CMK (cell line): Measurements from ENCODE around the gene SUSD4.

Experiments
- DNase-seq: peaks from one replicate; pipeline ENCODE4 v3.0.0-alpha.2; 2010; ENCODE audit warnings: low read depth

The SUSD4 gene

GRCh38 chr1:223230161-223230881, 133.7 kb downstream of the SUSD4 start:
- no peak for DNase-seq

GRCh38 chr1:223229756-223230155, 134.2 kb downstream of the SUSD4 start:
- no peak for DNase-seq

DNA sequence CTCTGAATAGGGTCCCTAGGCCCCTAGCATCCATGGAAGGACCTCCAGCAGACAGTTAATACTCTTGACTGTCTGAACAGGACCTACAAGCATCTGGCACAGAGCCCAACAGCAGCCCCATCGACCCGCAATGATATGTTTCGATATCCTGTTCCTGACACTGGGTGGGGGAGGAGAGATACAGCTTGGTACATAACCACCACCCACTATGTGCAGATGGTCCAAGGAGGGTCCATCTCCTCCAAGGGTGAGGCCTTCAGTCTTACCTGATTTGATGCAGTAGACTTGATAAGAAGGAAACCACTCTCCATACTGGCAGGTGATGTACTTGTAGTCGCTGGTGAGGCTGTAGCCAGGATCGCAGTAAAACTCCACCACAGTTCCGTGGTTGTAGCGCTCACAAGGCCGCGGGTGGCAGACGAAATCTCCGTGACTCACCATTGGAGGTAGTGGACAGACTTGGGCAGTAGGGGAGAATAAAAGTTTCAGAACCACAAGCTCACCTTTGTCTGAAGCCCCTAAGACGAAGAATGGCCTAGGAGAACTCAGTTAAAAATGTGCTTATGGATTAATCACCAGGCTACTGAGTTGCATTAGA, 134.9 kb downstream of the SUSD4 start:
- DNase-seq, result no peak

GRCh38 chr1:223228201-223228600, 135.8 kb downstream of the SUSD4 start:
- DNase-seq, result no peak

DNA sequence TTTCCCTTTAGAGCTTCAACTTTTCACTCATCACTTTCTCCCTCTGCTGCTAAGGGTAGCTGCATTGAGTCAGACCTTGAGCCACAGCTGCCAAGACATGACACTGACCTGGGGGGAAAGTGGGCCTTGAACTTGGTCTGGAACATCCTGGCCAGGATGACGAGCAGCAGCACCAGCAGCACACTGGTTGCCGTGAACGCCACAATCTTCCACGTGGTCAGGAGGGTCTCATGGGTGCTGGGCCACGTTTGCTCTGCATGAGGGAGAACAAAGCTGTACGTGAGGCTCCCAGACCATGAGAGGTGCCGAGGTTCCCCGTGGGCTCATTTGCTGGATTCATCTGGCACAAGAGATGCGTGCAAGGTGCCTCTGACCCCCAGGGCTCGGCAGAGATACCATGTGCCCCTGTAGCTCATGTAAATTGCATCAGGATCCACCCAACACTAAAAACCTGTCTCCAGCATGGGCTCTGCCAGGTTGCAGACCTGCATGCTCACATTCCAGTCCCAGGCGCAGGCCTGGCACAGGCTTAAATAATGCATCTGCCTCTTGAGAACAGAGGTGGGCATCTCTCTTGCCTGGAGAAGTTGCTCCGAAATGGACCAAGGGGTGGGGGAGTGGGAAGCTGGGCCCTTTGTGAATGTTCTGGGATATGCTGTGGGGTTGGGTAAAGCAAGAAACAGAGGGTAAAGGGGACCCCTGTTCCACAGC, 136.3 kb downstream of the SUSD4 start:
- no peak for DNase-seq

DNA sequence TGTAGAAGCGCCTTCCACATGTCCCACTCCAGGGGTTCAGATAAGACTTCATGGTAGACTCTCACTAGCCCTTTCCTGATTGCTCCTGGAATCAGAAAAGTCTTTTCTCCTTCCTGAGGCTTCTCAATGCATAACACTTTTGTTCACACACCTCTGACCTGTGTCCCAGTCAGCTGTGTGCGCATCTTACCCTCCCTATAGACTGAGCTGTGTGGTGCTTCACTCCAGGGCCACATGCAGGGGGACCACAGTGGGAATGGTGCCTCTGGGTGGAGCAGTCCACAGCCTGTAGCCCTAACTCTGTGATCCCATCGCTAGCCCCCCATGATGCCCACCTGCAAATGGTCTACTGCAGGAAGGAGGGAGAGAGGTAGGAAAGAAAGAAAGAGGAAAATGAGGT, 136.9 kb downstream of the SUSD4 start:
- no peak for DNase-seq

- DNase-seq, result no peak
These were observed 137.7 kb downstream of the SUSD4 start for GRCh38 chr1:223226271-223226670.

DNA sequence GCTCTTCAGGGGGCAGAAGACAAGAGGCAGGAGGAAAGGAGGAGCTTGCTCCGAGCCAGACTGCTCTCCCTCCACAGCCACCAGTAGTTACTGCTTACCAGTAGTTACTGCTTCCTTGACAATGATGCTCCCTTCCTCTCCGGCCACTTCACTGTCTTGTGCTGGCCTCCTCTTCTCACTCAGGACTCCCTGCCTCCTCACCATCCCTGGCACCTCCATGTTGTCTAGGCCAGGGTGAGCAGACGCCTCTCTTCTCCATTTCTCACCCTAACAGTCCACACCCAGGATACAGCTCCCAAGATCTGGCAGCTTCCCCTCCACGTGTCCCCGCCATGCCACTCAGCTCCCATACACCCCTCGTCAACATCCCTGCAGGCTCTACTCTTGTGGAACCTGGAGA, 138.5 kb downstream of the SUSD4 start:
- DNase-seq, result no peak

GRCh38 chr1:223225061-223225460, 138.9 kb downstream of the SUSD4 start:
- DNase-seq, result no peak

- no peak for DNase-seq
These were observed 139.5 kb downstream of the SUSD4 start for GRCh38 chr1:223224465-223224864.

DNA sequence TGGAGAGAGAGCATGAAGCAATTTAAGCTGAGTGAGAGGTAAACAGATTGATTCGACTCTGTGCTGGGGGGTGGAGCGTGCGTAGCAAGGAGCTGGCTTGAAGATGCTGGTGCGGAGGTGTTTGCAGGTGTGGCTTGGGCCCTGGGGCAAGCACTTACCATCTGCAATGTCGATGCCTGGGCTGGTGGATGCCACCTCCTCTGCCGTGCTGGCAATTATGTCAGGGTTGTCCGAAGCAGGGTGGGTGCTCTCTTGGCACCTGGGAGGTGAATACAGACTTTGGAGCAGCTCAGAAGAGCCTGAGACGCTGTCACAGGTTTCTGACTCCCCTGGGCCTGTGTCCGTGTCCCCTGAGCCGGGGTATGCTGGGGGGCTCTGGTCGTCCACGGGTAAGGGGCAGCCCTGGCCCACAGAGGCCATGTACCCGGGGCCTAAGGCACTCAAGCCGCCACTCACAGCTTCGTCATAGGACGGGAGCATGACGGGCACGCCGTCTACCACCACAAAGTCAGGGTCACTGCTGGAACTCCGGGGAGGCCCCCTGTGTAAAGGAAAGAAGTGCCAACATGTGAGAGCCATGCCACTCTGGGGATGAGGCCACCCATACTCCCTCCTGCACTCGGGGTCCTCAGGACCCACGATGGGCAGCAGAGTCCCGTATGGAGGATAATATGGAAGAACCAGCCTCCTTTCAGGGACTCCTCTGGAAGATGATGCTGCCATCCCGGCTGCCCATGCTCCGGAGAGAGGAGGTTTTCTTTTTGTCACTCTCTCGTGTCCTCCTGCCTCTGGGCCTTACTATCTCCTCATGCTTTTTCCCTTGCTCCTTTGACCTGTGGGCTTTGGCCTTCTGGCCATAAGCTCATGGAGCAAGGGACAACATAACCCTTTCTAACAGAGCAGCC, 140.6 kb downstream of the SUSD4 start:
- no peak for DNase-seq

DNA sequence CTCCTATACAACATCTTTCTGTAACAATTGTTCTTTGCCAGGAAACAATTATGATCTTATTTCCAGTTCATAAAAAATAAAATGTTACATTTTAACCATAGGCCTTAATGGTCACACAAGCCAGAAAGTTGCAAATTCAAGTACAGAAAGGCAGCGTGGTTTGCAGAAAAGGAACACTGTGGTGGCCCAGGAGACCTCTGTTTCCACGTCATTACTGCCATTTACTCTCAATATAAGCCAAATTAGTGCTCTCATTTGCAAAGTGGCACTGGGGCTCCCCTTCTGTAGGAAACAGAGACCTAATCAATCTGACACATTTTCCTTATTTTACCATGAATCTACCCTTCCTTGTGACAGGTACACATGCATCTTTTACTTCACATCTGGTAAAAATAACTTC, 141.6 kb downstream of the SUSD4 start:
- DNase-seq, result no peak

- DNase-seq, result no peak
These were observed 142.3 kb downstream of the SUSD4 start for GRCh38 chr1:223221686-223222085.

- DNase-seq, result no peak
These were observed 143.9 kb downstream of the SUSD4 start for GRCh38 chr1:223219846-223220610.

DNA sequence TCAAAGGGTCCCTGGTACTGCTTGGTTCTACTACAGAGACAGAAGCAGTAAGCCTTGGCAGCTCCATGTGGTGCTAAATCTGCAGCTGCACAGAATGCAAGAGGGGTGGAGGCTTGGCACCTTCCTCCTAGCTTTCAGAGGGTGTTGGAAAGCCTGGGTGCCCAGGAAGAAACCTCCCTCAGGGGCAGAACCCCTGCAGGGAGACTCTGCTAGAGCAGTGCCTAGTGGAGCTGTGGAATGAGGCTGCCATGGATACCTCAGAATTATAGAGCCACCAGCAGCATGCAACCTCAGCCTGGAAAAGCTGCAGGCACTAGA, 144.7 kb downstream of the SUSD4 start:
- no peak for DNase-seq

DNA sequence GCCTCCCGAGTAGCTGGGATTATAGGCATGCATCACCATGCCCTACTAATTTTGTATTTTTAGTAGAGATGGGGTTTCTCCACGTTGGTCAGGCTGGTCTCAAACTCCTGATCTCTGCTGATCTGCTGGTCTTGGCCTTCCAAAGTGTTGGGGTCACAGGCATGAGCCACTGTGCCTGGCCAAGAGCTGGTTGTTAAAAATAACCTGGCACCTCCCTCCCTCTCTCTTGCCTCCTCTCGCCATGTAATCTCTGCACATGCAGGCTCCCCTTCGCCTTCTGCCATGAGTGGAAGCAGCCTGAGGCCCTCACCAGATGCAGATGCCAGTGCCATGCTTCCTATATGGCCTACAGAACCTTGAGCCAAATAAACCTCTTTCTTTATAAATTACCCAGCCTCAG, 146.2 kb downstream of the SUSD4 start:
- no peak for DNase-seq

DNA sequence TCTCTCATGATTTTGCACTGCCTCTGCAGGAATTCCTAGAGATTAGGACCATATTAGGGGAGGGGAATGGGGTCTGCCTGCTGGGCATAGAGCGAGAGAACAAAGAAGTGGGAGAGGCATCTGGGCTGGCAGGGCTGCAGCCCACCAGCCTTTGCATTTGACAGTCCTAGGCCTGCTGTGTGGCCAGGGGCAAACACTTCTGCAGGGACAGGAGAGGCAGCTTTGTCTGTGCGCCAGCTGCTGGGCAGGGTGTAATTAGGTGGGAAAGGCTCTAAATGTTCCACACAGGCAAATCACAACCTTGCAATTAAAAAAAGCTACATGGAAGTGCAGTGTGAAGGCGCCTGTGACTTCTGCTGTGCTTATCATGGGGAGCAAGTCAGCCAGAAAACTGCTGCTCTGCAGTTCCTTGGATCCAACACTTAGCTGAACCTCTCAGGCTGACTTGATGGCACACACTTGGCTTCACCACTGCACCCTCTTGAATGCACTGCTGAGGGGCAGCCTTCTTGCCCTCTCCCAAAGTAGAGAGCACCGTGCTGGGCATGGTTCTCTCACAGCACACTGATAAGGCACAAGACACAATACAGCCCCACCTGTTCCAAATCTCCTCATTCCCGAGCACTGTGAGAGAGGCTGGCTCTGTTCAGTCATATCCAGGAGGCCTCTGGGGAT, 147.3 kb downstream of the SUSD4 start:
- no peak for DNase-seq

DNA sequence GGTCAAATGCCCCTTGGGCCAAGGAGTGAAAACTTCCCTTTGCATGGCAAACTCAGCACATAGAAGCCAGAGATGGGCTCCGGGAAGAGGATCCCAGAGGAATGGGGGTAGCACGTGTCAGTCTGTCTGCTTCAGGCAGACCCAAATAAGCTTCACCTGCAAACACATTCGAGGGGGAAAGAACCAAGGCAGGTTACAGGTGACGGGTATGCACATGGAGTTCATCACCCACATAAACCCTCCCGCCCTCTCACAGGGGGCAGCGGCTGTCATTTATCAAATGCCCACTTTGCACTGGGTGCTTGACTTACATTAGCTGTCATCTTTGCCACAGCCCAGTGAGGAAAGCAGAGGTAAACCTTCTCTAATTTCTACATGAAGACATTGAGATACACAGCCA, 147.9 kb downstream of the SUSD4 start:
- no peak for DNase-seq

- DNase-seq, result no peak
These were observed 148.9 kb downstream of the SUSD4 start for GRCh38 chr1:223215026-223215425.

DNA sequence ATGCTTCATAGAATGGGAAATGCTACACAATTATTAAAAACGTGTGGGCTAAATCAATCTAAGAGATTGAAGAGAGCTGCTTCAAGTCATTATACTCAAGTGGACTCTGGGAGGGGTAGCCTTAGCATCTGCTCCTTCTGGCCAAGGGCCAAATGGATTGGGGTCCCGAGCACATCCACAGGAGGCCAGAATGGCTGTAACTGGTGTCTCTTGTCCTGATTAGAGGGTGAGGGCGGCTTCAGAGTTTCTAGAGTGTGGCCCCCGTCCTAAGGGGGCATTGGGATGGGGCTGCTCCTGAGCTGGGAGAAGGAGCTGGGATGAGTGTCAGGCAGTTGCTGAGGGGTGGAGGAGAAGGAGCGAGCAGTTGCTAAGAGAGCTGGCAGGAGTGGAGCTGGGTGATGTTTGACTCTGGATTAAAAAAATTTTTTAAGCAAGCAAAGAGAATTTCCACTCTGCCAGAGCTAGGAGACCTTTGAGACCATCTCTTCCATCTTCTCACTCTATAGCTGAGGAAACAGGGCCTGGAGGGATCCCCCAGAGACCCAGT, 149.6 kb downstream of the SUSD4 start:
- no peak for DNase-seq

DNA sequence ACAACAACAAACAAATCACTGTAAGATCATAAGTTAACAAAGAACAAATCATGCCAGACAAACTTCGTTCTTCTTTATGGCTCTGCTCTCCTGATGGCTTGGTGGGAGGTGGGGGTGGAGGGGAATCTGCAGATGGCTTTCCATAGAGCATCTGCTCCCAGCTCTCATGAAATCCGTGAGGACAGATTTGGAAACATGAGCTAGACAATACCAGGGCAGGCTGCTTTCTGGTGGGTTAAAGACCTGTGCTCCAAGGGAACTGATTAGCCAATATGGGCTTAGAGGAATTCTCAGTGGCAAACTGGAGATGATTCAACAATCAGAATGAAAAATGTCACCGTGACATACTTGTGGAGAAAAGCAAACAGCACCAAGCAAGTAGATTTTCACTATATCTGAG, 151.5 kb downstream of the SUSD4 start:
- no peak for DNase-seq
